HG03439 (cell line): ENCODE results near the gene EXTL1.

ENCODE experiments used
- ATAC-seq: cut with Tn5 transposase; IDR thresholded peaks from one replicate; pipeline ENCODE4 v1.9.1; 2021; ENCODE audit warnings: mild to moderate bottlenecking, moderate library complexity; ENCODE audit not compliant: unreplicated experiment

Gene EXTL1

GRCh38 chr1:26069941-26070295, 48.3 kb downstream of the EXTL1 start:
- no peak for ATAC-seq

GRCh38 chr1:26070296-26070962, 48.9 kb downstream of the EXTL1 start:
- no peak for ATAC-seq

GRCh38 chr1:26070963-26071342, 49.4 kb downstream of the EXTL1 start:
- ATAC-seq, result no peak

GRCh38 chr1:26072305-26072704, 50.7 kb downstream of the EXTL1 start:
- ATAC-seq, result no peak

- ATAC-seq, result no peak
Observed at GRCh38 chr1:26075421-26076144, 54.0 kb downstream of the EXTL1 start.

GRCh38 chr1:26077524-26077923, 55.9 kb downstream of the EXTL1 start:
- no peak for ATAC-seq

GRCh38 chr1:26078286-26079177, 57.0 kb downstream of the EXTL1 start:
- no peak for ATAC-seq

GRCh38 chr1:26079178-26079563, 57.6 kb downstream of the EXTL1 start:
- no peak for ATAC-seq

- no peak for ATAC-seq
Observed at GRCh38 chr1:26079960-26080814, 58.6 kb downstream of the EXTL1 start.

GRCh38 chr1:26081267-26082019, 59.9 kb downstream of the EXTL1 start:
- ATAC-seq, result no peak

- ATAC-seq, result no peak
Observed at GRCh38 chr1:26082020-26082350, 60.4 kb downstream of the EXTL1 start.

GRCh38 chr1:26083208-26083607, 61.6 kb downstream of the EXTL1 start:
- ATAC-seq, result no peak

- no peak for ATAC-seq
Observed at GRCh38 chr1:26084091-26084561, 62.6 kb downstream of the EXTL1 start.

- no peak for ATAC-seq
Observed at GRCh38 chr1:26084844-26085243, 63.3 kb downstream of the EXTL1 start.
